HEK293 (cell line): Measurements from ENCODE around the gene KY.

Source experiments
- CTCF ChIA-PET: fragments of 350-600 bp; formaldehyde crosslinking; extraction: SDS; loops from one replicate; lab custom pipeline; 2021; ENCODE audit warnings: antibody characterized with exemption; lab: Yijun Ruan, JAX
- POLR2A ChIA-PET: fragments of 300-600 bp; formaldehyde crosslinking; extraction: SDS; loops from one replicate; lab custom pipeline; 2020; ENCODE audit warnings: antibody characterized with exemption, inconsistent platforms; lab: Yijun Ruan, JAX
- H3K27ac ChIP-seq: fragments of 200-500 bp; sonication (Bioruptor generic); 2 replicates; pipeline ENCODE4 v1.5.1; 2014; ENCODE audit warnings: low read depth, low read length, control low read depth, inconsistent platforms; ENCODE audit errors: extremely low read depth
- H3K36me3 ChIP-seq, 2 experiments: fragments of 200-500 bp in 1 of 2; sonication (Bioruptor generic) in 1 of 2; 1 replicate in 1 of 2; 2 replicates in 1 of 2; pipeline ENCODE4 v1.5.1; 2014 to 2017; ENCODE audit warnings: inconsistent platforms in 2 of 2, low read length in 2 of 2; ENCODE audit not compliant: control insufficient read depth in 2 of 2, insufficient read depth in 1 of 2
- H3K4me1 ChIP-seq: fragments of 200-500 bp; sonication (Bioruptor generic); 2 replicates; pipeline ENCODE4 v1.5.1; 2014; ENCODE audit warnings: mild to moderate bottlenecking, low read length, inconsistent platforms; ENCODE audit not compliant: control insufficient read depth, insufficient read depth
- H3K4me3 ChIP-seq: 2 replicates; pipeline ENCODE4 v1.5.1; 2011; ENCODE audit warnings: low read depth, mild to moderate bottlenecking, control low read depth, low read length, moderate library complexity
- H3K9me3 ChIP-seq: fragments of 200-500 bp; sonication (Bioruptor generic); 2 replicates; pipeline ENCODE4 v1.5.1; 2014; ENCODE audit warnings: low read depth, low read length, inconsistent platforms; ENCODE audit not compliant: control insufficient read depth, insufficient read depth
- GFI1B ChIP-seq: fragments of 450-650 bp; formaldehyde crosslinking; IDR thresholded peaks from 2 replicates; pipeline ENCODE4 v1.5.1; 2016; ENCODE audit warnings: missing biosample characterization, missing genetic modification characterization
- HIC1 ChIP-seq: fragments of 450-650 bp; formaldehyde crosslinking; IDR thresholded peaks from 2 replicates; pipeline ENCODE4 v1.5.1; 2016; ENCODE audit warnings: missing biosample characterization, missing genetic modification characterization
- SP2 ChIP-seq: fragments of 450-650 bp; formaldehyde crosslinking; IDR thresholded peaks from 2 replicates; pipeline ENCODE4 v1.5.1; 2016; ENCODE audit warnings: missing biosample characterization, missing genetic modification characterization
- ZBTB17 ChIP-seq: fragments of 450-650 bp; formaldehyde crosslinking; IDR thresholded peaks from 2 replicates; pipeline ENCODE4 v1.5.1; 2016; ENCODE audit warnings: missing biosample characterization, missing genetic modification characterization
- ZBTB49 ChIP-seq: fragments of 450-650 bp; formaldehyde crosslinking; IDR thresholded peaks from 2 replicates; pipeline ENCODE4 v1.5.1; 2016; ENCODE audit warnings: missing biosample characterization, missing genetic modification characterization, low read depth
- ZFP37 ChIP-seq: fragments of 450-650 bp; formaldehyde crosslinking; IDR thresholded peaks from 2 replicates; pipeline ENCODE4 v1.5.1; 2016; ENCODE audit warnings: missing biosample characterization, missing genetic modification characterization
- ZNF112 ChIP-seq: fragments of 450-650 bp; formaldehyde crosslinking; IDR thresholded peaks from 2 replicates; pipeline ENCODE4 v1.5.0; 2017; ENCODE audit warnings: missing biosample characterization, missing genetic modification characterization
- ZNF146 ChIP-seq: fragments of 450-650 bp; formaldehyde crosslinking; IDR thresholded peaks from 2 replicates; pipeline ENCODE4 v1.5.1; 2016; ENCODE audit warnings: missing biosample characterization, missing genetic modification characterization
- ZNF19 ChIP-seq: fragments of 450-650 bp; formaldehyde crosslinking; IDR thresholded peaks from 2 replicates; pipeline ENCODE4; 2016; ENCODE audit warnings: missing biosample characterization, missing genetic modification characterization, low read depth
- ZNF239 ChIP-seq: fragments of 450-650 bp; formaldehyde crosslinking; IDR thresholded peaks from 2 replicates; pipeline ENCODE4 v1.5.1; 2016; ENCODE audit warnings: missing biosample characterization, missing genetic modification characterization
- ZNF274 ChIP-seq, 2 experiments: fragments of 200-500 bp in 1 of 2; fragments of 450-650 bp in 1 of 2; sonication (Bioruptor generic) in 1 of 2; formaldehyde crosslinking in 1 of 2; IDR thresholded peaks; 2 replicates each; pipeline versions ENCODE4 v1.5.1 to v1.6.1; 2014 to 2016; ENCODE audit warnings: borderline replicate concordance in 1 of 2, inconsistent platforms in 1 of 2, low read length in 1 of 2, missing biosample characterization in 1 of 2, missing genetic modification characterization in 1 of 2
- ZNF354C ChIP-seq: fragments of 450-650 bp; formaldehyde crosslinking; IDR thresholded peaks from 2 replicates; pipeline ENCODE4 v1.5.1; 2016; ENCODE audit warnings: missing biosample characterization, missing genetic modification characterization, low read depth, borderline replicate concordance
- ZNF394 ChIP-seq: fragments of 450-650 bp; formaldehyde crosslinking; IDR thresholded peaks from 2 replicates; pipeline ENCODE4 v1.5.1; 2016; ENCODE audit warnings: missing biosample characterization, missing genetic modification characterization, mild to moderate bottlenecking, moderate library complexity, borderline replicate concordance
- ZNF416 ChIP-seq: fragments of 450-650 bp; formaldehyde crosslinking; IDR thresholded peaks from 2 replicates; pipeline ENCODE4 v1.5.1; 2016; ENCODE audit warnings: missing biosample characterization, missing genetic modification characterization
- ZNF426 ChIP-seq: fragments of 450-650 bp; formaldehyde crosslinking; IDR thresholded peaks from 2 replicates; pipeline ENCODE4 v1.5.1; 2017; ENCODE audit warnings: missing biosample characterization, missing genetic modification characterization, mild to moderate bottlenecking, inconsistent platforms, moderate library complexity
- ZNF48 ChIP-seq: fragments of 450-650 bp; formaldehyde crosslinking; IDR thresholded peaks from 2 replicates; pipeline ENCODE4 v1.5.1; 2016; ENCODE audit warnings: missing biosample characterization, missing genetic modification characterization
- ZNF549 ChIP-seq: fragments of 450-650 bp; IDR thresholded peaks from 2 replicates; pipeline ENCODE4 v1.5.1; 2018; ENCODE audit warnings: missing biosample characterization, missing genetic modification characterization, mild to moderate bottlenecking, inconsistent platforms, moderate library complexity
- ZNF629 ChIP-seq: fragments of 450-650 bp; formaldehyde crosslinking; IDR thresholded peaks from 2 replicates; pipeline ENCODE4 v1.5.1; 2017; ENCODE audit warnings: missing biosample characterization, missing genetic modification characterization
- ZNF747 ChIP-seq: fragments of 450-650 bp; formaldehyde crosslinking; IDR thresholded peaks from 2 replicates; pipeline ENCODE4 v1.5.1; 2016; ENCODE audit warnings: missing biosample characterization, missing genetic modification characterization
- ZSCAN16 ChIP-seq: fragments of 450-650 bp; formaldehyde crosslinking; IDR thresholded peaks from 2 replicates; pipeline ENCODE4 v1.5.1; 2016; ENCODE audit warnings: missing biosample characterization, missing genetic modification characterization

The KY gene

GRCh38 chr3:134654031-134654430, 3.2 kb upstream of the KY start:
- Histone ChIP-seq H3K36me3 (no peaks in the 10 kb centered on the region), H3K9me3 (no peaks in the 10 kb centered on the region), H3K4me3 (no peak overlapping the region), H3K4me1 (no peaks in the 10 kb centered on the region), H3K27ac (no peak overlapping the region)
- ChIA-PET POLR2A (no interaction called here), CTCF (no interaction called here)
- no peak for TF ChIP-seq ZNF416 (tag by site-specific recombination)

GRCh38 chr3:134652886-134653630, 2.2 kb upstream of the KY start:
- no peak overlapping the region for H3K4me3 ChIP-seq
- ChIA-PET CTCF (no interaction called here), POLR2A (no interaction called here)
- H3K4me1 ChIP-seq, result no peaks in the 10 kb centered on the region
- no peaks in the 10 kb centered on the region for H3K36me3 ChIP-seq
- no peak overlapping the region for H3K27ac ChIP-seq
- TF ChIP-seq ZNF549 (tag by site-specific recombination) (no peak), ZNF239 (no peak), ZNF354C (no peak), ZBTB49 (tag by site-specific recombination) (no peak), ZNF426 (tag by site-specific recombination) (no peak), ZNF394 (tag by site-specific recombination) (no peak), ZNF274 (IDR thresholded peaks at IDR 0.05; ENCODE audit: low read length) (no peak), ZNF274 (tag by site-specific recombination; IDR thresholded peaks at IDR 0.05; ENCODE audit: borderline replicate concordance) (no peak), SP2 (tag by site-specific recombination) (no peak), ZNF146 (tag by site-specific recombination) (no peak), HIC1 (no peak), ZFP37 (tag by site-specific recombination) (no peak), ZNF629 (tag by site-specific recombination) (no peak), ZBTB17 (tag by site-specific recombination) (no peak), GFI1B (tag by site-specific recombination) (no peak), ZSCAN16 (no peak), ZNF19 (tag by site-specific recombination) (no peak), ZNF747 (tag by site-specific recombination) (no peak), ZNF112 (no peak), ZNF48 (tag by site-specific recombination) (no peak)
- no peaks in the 10 kb centered on the region for H3K9me3 ChIP-seq
